GM10266 (cell line): ENCODE results near the gene LCNL1.

Experiments used
- DNase-seq: peaks from one replicate; pipeline ENCODE4 v3.0.0; 2012; ENCODE audit errors: extremely low spot score
- TF ChIP-seq, protein P1 (sequence below): IDR thresholded peaks from 2 replicates; pipeline ENCODE4 v1.5.1; 2012; ENCODE audit warnings: mild to moderate bottlenecking, low read depth; ENCODE audit not compliant: control insufficient read depth, insufficient read depth; ENCODE audit errors: missing control alignments

LCNL1 gene

DNA sequence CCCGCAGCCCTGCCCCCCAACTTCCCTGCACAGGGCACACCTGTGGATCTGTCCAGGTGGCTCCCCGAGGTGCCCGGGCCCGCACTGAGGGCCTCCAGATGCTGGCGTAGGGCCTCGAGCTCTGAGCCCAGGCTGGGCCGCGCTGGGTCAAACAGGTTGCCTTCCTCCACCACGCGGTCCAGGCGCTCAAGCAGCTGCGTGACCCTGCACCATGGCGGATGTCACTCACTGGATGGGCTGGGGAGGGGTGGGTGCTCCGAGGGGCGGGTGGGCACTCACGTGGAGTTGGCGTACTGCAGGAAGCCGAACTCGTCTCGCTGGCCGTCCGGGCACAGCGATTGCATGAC is 39.8 kb downstream of the LCNL1 start:
- TF ChIP-seq, protein P1, sequence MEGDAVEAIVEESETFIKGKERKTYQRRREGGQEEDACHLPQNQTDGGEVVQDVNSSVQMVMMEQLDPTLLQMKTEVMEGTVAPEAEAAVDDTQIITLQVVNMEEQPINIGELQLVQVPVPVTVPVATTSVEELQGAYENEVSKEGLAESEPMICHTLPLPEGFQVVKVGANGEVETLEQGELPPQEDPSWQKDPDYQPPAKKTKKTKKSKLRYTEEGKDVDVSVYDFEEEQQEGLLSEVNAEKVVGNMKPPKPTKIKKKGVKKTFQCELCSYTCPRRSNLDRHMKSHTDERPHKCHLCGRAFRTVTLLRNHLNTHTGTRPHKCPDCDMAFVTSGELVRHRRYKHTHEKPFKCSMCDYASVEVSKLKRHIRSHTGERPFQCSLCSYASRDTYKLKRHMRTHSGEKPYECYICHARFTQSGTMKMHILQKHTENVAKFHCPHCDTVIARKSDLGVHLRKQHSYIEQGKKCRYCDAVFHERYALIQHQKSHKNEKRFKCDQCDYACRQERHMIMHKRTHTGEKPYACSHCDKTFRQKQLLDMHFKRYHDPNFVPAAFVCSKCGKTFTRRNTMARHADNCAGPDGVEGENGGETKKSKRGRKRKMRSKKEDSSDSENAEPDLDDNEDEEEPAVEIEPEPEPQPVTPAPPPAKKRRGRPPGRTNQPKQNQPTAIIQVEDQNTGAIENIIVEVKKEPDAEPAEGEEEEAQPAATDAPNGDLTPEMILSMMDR: no peak
- DNase-seq: no peak

DNA sequence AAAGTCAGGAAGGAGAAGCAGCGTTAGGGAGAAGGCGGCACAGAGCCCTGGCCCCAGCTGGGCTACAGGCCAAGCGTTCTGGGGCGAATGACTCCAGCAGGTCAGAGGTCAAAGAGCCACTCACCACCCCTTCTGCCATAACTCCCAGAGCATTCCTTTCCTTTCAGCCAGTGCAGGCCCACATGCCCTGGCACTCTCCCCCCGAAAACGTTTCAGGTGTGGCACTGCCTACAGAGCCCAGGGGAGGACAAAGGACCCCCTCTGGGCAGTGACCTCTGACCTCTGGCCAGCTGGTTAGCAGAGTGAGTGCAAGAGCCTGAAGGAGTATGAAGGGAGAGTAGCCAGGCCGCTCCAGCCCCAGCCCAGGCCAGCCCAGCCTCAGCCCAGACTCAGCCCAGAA is 40.4 kb downstream of the LCNL1 start:
- TF ChIP-seq, protein P1: no peak
- DNase-seq: no peak

DNA sequence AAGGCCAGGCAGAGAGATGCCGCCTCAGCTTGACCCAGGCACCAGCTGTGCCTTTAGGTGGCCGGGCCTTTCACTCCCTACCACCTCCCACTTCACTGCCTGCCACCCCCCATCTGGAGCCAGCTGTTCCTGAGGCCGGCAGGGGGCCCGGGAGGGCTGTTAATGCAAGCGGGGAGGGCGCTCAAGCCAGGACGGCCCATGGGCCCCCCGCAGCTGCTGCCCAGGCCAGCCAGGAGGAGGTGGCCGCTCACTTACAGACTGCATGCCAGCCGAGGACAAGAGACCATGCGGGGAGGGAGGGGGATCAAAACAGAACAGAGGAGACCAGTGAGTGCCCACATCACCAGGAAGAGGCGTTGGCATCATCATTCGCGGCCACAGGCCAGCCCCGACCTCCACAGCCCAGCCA is 40.8 kb downstream of the LCNL1 start:
- DNase-seq: no peak
- TF ChIP-seq, protein P1: no peak

DNA sequence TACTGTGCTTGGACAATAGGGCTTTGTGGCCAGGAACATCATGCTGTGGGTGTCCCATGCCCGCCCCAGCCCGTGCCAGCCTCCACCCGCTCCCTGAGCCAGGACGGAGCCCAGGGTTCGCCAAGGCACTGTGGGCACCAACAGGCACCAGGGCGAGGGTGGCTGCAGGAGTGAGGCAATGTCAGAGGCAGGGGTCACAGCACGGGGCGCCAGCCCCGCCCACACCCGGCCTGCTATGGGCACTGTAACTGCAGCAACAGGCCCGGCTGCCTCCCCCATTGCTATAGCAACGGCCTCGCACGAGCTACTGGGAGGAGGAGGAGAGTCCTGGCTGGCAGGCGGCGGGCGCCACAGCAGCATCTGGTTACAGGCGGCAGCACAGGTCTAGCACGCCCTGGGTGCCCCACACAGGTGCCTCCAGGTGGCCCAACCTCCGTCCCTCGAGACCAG is 42.7 kb downstream of the LCNL1 start:
- no peak for DNase-seq
- TF ChIP-seq, protein P1: no peak

DNA sequence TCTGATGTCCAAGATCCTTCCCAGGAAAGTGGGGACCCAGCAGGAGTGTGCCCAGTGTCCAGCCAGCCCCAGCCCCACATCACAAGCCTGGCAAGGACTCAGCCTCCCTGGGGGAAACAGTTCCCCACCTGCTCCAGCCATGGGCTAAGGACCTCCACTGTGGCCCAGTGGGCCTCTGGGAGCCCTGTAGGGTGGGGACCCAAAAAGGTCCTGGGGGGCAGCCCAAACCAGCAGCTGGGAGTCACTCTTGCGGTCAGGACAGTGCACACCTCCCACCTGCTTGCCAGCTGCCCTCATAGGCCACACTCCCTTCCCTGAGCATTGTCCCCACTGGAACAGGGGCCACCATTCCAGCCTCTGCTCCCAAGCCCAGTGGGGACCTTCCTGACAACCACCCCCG is 43.6 kb downstream of the LCNL1 start:
- TF ChIP-seq, protein P1: no peak
- DNase-seq: no peak

DNA sequence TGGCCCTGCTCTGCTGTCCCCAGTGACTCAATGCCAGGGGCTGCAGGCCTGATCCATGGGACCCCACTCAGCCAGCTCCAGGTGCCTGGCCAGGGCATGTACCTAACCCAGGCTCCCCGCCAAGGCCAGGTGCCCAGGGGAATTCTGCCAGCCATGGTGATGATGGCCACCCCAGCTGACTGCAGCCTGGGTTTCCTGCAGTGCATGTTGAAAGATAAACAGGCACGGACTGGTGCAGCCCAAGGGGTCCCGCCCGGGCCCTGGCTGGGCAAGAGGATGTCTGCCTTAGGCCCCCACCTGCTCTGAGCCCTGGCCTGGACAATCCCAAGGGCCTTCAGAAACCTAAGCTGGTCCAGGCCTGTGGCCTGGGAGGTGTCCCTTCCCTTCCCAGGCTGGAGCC is 44.0 kb downstream of the LCNL1 start:
- DNase-seq: no peak
- TF ChIP-seq, protein P1: no peak

DNA sequence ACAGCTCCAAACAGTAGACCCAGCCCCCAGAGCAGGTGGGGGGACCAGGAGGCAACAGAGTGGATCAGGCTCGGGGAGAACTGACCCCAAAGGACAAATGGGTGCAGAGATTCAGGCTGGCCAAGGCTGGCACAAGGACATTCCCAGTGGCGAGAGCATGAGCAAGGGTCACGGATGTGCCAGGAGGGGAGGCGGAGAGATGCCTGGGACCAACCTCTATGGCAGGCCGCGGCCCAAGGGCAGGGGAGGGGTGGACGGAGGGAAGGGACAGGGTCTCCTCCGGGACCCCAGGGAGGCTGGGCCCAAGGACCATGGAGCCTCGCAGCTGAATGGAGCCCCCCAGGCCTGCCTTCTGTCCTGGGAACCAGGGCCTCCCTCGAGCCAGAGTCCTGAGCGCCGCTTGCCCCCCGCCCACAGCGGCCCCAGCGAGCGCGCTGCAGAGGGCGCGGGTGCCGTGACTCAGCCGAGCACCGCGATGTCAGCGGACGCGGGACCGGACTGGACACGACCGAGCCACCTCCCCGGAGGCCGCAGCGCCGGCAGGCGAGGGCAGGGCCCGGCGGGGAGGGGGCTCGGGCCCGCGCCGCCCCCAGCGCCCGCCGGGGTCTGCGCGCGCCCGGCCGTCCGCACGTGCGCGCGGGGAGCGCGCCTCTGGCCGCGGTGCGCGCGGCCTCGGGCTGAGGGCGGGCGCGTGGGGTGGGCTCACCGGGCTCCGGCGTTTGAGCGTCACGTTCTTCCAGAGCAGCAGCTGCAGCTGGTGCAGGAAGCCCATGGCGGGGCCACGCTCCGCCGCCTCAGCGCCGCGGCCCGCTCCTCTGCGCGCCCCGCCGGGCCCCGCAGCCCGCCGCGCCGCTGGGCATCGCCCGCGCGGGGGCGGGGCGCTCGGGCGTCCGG is 44.8 kb downstream of the LCNL1 start, which contains the start of gene ABCA2:
ABCA2 (minus strand) TSS at position 869 of the 894 bp plus-strand sequence; CDS start at position 772, 97 bp downstream.
- TF ChIP-seq, protein P1: no peak
- DNase-seq: no peak
